Hematopoietic multipotent progenitor cell treated with erythropoietin and hydrocortisone succinate and interleukin-3 and kit ligand, for 6 days (in vitro differentiated cells): Measurements from ENCODE around the gene HAPLN3.

Experiments used
- DNase-seq: peaks from one replicate; pipeline ENCODE4 v3.0.0-alpha.2; 2015

Gene HAPLN3

DNA sequence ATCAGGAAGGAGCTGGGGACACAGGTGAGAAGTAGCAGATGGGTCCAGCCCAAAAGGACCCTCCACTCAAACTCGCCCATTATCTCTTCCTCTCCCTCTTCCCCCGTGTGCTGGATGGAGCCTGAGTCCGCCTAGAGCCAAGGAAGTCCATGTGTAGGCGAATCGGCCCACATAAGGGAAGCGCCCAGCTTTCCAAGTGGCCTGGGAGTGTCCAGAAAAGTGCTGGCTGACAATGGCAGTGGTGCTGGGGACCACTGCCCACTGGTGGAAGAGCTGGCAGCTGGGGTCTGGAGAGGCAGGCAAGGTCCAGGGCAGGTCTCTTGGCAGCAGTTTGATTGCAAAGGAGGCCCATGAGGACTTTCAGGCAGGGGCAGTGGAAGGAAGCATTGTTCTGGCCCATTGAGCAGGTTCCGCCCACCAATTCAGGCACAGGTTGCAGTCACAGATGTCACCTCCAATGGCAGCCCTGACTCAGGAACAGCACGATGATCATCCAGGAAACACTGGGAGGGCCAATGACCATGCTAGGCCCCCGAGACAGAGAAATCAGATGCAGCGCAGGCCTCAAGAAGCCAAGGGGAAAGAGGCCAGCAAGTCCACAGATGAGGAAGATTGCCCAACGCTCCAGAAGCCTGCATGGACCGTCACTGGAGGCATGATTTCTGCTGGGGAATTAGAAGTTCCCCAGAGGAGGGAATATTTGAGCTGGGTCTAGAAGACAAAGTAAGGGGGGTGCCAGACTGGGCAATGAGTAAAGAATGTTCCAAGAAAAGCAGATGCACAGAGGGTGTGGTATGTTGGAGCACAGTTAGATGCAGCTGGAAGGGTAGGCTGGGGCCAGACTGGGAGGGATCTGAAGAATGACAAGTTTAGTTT is 14.8 kb upstream of the HAPLN3 start:
- no peak for DNase-seq

DNA sequence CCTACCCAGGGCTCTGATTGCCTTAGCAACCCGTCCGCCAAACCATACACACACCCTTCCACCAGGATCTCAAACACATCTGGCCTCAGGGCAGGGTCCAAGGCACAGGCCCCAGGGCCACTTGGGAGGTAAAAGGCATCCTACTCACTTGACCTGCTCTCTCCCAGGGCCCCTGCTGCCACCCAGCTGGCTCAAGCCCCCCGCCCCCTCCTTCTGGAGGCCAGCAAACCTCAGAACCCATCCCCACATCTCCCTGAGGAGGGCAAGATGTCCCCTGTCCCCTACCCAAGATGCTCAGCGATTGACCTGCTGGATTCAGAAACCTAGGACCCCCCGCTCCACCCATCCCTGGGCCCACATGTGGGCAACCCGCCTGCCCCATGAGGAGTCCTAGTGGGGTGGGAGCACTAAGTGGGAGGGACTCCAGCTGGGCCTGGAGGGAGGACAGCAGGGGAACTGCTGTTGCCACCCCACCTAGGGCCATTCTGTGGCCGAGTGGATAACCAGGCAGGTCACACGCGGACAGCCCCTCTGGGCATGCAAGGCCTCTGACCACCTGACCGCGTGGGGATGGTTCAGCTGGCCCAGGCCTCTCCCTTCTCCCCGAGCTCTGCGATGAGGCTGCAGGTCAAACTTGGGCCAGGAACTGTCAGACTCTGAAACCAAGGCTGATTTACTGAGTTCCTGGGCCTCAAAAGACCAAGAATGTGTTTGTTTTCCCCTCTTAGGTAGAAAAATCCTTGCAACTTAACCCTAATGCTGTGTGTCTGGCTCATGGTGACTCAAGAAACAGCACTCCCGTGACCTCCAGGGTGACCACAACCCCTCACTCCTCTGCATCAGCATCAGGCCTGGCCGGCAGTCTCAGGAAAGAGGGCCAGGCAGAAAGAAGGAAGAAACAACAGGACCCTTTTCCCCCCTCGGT is 13.6 kb upstream of the HAPLN3 start:
- DNase-seq: no peak

DNA sequence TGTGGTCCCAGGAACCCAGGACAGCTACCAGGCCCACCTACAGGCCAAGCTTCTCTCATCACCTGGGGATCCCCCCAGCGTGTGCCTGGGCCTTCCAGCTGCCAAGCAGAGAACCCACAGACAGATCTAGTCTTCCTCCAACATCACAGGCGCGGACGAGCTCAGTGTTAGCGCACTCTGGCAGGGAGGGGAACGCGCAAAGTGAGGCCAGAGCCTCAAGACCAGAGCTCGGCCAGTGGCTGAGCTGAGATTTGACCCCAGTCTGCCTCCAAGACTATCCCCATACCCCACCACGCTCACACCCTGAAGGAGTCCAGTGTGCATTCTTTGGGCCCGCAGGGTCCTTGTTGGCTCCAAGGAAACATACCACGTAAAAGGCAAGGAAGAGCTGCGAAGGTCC is 12.8 kb upstream of the HAPLN3 start:
- DNase-seq: no peak

DNA sequence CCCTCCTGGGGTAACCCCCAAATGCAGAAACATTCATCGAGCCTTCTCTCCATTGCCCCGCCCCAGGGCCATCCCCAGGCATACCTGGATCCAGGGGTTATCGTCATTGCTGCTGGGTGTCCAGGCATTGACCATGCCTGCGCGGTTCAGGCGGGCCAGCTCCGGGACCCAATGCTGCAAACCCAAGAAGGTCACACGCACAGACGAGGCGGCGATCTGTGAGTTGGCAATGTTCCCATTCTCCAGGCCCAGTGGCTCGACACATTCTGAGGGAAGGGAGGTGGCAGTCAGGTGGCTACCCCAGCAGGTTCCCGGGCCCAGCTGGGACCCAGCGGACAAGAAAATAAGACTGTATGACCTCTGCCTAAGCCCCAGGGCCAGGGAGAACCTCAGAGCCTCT is 11.8 kb upstream of the HAPLN3 start:
- DNase-seq: no peak

DNA sequence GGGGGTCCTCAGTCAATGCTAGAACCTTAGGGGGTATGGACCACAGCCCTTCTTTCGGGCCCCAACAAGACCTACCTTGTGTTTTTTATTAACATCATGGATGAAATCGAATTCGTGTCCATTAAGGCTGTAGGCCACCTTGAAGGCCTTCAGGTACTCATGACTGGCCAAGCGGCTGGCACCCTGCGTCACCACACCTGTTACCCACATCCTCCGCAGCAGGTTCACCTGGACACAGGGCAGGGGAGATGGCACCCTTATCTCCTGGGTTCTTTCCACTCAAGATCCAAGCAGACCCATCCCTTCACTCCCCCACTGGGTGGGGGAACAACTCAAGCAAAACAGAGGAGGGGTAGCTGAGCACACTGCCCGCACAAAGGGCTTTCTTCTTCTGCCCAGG is 11.2 kb upstream of the HAPLN3 start:
- no peak for DNase-seq

DNA sequence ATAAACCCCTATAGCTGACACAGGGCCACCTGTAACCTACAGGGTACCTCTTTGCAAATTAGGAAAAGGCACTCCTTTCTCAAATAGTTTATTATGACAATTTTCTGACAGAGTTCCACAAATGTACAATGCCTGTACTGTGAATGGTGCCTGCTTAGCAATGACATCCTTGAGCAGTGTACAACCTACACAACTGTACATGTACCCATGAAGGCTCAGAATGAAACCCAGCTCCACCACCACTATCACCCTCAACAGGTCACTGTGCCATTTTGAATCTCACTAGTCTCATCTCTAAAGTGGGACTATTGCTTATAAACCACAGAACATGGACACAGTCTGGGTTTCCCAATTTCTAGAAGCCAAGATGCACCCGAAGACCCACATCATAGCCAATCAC is 10.8 kb upstream of the HAPLN3 start:
- no peak for DNase-seq

DNA sequence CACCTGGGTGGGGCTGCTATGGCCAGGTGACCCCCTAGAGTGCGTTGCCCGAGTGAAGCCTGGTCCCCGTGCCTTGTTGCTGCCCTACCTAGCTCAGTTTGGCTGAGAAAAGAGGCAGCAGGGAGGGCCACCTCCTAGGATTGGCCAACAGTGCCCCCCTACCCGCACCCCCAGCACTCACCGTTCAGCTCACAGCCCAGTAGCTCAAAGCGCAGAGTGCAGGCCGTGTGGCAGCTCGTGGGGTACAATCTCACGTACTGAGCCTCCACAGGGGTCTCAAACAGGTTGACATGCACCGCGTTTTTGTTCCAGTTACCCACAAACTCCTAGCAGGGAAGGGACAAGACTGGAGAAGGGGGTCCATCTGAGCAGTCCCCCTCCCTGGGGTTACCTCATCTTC is 10.2 kb upstream of the HAPLN3 start:
- DNase-seq: no peak

DNA sequence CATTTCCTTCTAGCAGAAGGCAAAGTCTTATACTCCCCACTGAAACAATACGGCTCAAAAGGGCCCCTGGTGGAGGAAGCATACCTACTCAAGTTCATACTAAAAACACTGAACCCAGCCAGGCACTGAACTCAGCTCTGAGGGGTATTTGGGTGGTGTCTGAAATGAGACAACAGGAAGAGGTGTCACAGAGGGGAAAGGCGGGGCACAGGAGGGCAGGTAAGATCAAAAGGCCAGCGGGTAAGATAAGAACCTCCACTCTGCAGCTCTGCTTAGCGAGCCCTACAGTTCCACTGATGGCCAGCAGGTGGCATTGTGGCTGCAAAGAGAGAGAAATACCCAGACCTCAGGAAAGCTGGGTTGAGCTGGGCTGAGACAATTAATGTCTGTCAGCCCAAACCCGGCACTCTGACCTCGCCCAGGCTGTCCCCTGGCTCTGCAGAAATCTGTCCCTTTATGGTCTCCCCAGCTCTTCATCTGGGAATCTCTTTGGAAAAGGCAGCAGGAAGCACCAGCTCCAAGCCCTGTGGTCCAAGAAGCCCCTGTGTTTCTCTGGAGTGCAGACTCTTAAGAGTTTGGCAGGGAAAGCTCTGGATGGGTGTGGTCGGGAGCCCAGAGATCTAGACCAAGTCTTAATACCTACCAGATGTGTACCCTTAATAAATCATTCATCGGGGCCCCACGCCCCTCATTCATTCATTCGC is 9.4 kb upstream of the HAPLN3 start:
- peak; percentile 90 for DNase-seq

DNA sequence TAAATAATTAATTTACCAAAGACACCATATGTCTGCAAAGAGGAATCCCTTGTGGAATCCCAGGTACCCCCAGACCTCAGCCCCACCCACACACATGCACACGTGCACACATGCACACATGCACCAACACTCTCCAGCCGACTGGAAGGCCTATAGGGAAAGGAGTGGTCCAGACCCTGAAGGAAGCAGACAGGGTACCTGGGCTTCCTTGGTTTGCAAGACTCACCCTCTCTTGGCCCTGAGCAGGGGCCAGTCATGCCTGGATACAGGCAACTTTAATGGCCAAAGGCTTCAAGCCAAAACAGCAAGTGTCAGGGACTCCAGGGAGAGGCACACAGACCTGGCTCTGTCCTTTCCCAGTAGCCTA is 8.9 kb upstream of the HAPLN3 start:
- no peak for DNase-seq

DNA sequence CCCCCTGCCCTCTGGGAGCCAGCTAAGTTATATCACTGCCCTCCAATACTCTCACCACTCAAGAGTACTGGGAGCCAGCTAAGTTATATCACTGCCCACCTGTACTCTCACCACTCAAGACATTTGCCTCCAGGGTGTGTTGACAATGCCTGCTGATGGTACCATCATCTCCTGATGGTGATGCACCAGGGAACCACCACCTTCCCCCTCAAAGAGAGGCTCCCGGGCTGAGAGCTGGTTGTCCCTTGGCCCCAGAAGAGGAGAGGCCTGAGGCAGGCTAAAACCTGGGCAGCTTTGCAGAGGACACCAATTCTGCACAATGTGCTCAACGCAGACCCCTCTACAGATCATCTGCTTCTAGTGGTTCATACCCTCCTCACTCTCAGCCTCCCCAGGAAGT is 7.5 kb upstream of the HAPLN3 start:
- no peak for DNase-seq

DNA sequence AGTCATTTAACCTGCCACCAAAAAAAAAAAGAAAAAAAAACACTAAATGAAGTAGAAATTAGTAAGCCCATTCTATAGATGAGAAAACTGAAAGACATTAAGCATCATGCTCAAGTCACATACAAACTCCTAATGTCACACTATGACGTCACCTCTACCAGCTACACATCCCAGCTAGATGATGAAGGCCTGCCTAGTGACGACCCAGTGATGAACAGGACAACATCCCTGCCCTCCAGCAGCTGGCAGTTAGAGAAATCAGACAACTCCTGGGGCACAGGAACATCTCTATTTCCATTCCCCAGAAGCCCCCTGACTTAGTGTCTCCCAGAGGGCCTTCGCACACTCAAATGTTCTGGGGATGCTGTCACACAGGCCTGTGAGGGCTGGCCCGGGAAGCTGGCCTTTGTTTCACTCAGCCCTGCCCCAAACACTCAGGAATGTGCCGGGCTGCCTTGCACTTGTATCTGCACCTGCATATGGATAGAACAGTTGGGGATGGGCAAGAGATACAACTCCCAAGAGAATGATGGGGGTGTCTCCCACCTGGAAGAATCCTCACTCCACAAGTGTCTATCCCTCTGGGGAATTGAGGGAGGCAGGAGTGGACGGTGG is 7.0 kb upstream of the HAPLN3 start:
- no peak for DNase-seq

DNA sequence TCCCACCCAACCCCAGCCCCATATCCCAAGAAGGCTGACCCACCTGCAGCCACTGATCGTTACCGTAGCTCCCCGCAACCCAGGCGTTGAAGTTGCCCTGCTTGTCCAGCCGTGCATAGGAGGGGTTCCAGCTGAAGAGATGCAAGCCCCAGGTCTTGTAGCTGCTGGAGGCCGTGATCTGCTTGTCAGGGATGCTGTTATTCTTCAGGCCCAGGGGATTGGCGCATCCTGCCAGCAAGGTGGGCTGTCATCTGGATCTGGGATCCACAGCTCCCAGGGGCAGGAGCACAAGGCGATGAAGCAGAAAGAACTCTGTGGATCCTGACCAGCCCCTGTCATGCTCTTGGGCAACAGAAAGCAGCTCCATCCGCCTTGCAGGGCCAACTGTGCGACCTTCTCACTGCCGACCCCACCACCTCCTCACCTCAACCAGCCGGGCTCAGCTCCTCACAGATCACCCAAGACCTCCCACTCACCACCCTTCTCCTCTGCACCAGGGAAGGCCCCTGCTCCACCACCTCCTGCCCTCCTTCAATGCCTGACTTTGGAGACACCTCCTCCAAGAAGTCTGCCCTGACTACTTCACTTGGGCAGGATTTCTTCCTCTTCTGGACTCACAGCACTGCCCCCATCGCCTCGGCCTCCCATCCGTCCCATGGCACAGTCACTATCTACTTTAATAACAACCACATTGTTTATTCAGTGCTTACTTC is 6.3 kb upstream of the HAPLN3 start:
- no peak for DNase-seq

DNA sequence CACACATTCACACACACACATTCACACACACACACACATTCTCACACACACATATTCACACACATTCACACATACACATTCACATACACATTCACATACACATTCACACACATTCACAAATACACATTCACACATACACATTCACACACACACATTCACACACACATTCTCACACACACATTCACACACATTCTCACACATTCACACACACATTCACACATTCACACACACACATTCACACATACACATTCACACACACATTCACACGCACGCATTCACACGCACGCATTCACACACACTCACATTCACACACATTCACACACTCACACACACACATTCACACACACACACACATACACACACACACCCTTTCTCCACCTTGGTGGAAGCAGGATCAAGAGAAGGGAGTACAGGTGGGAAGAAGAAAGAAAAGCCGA is 5.7 kb upstream of the HAPLN3 start:
- DNase-seq: no peak

DNA sequence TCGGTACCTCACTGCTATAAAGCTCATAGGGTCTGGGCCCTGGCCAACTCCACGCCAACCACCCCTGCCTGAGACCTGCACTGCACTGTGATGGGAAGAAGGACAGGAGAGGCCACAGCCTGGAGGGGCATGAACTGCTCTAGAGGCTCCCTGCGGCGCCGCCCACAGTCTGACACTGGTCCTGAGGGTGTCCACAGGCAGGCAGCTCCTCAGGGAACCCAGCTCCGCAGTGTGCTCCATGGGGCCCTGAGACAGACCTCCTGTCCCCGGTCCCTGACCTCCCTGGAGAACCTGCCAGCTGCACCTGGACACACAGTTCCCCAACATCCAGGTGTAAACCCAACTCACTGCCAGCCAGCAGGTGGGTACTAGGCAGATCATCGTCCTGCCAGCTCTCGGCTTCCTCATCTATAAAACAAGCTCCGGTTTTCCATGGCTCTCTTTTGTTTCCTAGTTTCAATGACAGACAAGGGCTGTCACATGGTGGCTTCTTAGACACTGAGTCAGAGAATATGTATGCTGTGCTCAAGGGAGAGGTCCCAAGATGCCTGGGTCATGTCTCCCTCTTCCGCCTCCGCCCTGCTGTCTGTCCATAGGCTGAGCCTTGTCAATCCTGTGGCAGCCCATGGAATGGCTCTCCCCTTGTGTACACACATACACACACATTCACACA is 5.1 kb upstream of the HAPLN3 start:
- no peak for DNase-seq

DNA sequence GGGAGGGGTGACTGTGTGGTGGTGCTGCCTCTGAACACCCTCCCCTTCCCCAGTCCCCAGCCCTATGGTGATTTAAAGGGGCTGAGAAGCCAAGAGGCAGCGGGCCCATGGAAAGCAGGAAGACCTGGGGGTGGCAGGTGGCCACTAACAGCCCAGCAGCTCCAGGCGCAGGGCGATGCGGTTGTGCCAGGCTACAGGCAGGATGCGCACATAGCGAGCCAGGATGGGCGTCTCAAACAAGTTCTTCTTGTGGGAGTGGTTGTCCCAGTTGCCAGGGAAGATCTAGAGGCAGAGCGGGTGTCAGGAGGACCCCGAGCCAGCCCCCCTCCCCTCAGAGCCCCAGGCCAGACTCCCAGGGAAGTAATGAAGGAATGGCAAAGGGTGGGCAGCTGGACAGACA is 3.9 kb upstream of the HAPLN3 start:
- DNase-seq: no peak

DNA sequence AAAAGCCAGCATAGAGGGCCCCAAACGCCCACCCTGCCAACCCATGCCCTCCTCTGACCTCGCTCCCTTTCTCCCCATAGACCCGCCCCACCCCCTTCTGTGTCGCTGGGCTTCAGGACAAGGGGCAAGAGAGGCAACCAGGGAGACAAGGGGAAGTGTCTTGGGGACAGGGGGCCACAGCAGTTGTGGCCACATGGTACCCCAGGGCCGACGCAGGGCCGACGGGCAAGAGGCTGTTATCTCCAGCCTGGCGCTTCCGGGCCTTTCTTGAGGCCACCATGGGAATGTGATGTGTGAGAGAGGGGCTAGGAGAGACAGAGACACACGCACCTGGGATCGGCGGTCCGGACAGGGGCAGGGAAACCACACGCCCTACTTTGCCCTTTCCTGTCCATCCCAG is 3.4 kb upstream of the HAPLN3 start:
- no peak for DNase-seq

DNA sequence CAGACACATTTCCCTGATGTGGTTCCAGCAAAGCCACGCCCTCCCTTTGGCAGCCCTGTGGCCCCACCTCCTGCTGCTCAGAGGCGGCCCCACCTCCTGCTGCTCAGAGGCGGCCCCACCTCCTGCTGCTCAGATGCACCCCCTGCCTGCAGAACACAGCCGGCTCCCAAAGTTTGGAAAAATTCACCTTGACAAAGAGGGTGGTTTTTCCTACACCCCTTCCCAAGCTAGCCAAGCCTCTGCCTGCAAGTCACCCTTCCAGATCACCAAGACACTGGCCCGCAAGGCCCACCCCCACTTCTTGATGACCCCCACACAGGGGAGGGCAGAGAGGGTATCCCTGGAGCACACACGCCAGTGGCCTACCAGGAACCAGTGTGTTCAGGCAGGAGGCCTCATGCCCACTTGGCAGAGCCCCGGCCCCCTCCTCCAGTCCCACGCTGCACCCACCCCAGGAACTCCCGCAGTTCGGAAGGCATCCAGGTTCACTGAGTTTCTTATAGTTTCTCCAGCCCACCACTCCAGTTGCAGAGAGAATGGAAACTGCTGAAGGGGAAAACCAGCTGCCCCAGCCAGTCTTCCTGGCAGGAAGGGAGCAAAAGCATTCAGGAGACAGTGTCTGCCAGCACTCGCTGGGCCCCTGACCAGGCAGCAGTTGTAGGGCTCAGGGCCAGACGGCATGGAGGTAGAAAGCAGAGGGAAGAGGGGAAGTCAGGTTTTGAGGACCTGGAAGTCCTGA is 2.3 kb upstream of the HAPLN3 start:
- peak; percentile 93 for DNase-seq

DNA sequence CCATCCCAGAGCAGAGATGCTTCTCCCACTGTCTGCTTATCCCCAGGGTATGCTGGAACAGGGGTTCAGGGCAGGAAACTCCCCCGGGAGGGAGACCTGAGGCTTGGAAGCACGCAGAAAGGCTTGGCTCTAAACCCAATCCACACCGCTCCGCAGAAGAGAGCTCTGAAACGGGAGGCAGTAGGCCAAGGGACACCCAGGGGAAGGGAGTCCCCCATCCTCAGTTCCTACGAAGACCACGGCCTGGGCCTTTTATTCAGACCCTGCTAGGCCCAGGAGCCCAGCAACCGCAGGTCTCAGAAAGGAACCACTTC is 1.8 kb upstream of the HAPLN3 start:
- DNase-seq: no peak

DNA sequence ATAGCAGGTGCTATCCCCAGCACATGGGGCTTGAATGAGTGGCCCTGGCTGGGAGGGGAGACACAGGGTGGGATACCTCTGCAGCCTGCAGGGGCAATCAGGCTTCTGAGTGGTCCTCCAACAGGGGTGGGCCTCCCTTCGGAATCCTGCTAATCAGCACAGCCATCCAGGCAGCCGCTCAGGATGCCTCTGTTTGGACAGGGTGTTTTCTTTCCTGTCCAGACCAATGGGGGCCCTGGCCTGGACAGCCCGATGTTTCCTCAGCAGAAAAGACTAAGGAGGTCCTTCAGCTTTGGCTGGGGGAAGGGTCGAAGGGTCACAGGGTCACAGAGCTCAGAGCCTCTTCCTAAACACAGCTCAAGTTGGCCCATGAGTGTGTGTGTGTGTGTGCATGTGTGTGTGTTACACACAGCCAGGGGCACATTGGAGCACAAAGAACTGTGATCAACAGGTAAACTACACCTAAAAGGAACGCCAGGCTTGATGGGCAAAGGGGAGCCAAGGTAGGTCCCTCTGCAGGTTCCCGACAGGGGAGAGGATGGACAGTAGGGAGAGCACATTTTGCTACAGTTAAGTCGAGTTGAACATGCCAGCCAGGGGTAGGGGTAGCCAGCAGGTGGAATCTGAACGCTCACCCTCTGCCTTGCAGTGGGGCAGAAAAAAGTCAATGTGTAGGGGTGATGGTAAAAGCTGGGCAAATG is 1.1 kb upstream of the HAPLN3 start:
- no peak for DNase-seq

DNA sequence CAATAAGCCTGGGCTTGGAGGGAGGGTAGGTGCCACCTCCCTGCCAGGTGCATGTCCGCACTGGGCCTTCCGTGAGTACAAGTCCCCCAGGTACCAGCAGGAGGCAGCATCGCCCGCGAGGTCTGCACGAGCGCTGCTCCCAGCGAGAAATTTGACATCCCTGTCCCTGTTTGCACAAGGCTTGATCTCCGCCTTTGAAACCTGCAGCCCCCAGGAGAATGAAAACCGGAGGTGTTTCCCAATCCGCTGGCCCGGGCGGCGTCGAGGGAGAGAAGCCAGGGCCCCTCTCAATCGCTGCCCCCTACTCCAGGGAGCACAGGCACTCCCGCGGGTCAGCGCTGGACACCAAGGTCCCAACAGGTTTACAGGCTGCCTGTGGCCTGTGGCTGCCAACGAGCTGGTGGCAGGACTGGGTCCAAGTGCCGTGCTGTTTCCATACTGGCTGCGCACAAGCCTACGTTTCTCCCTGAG is 961 bp downstream of the HAPLN3 start:
- DNase-seq: peak; percentile 66
